H9 (cell line): ENCODE measurements around the gene ZNF416. TPM values are rescaled to one million over a fixed set of nuclear protein-coding genes. Genes with fewer than 3 reads are reported as not detected.

Experiments used
- DNase-seq: peaks from one replicate; pipeline ENCODE4 v3.0.0-alpha.2; 2017
- H2AFZ ChIP-seq: one replicate; pipeline ENCODE4 v1.6.1; 2013; ENCODE audit warnings: mild to moderate bottlenecking, low read length, control low read depth, moderate library complexity
- H2AK5ac ChIP-seq: 2 replicates; pipeline ENCODE4 v1.6.1; 2013; ENCODE audit warnings: low read length, control low read depth, mixed read lengths; ENCODE audit not compliant: insufficient read length
- H2BK120ac ChIP-seq: one replicate; pipeline ENCODE4 v1.6.1; 2013; ENCODE audit warnings: low read depth, mild to moderate bottlenecking, low read length, control low read depth, inconsistent platforms; ENCODE audit not compliant: poor library complexity, severe bottlenecking
- H2BK12ac ChIP-seq: 2 replicates; pipeline ENCODE4 v1.6.1; 2013; ENCODE audit warnings: low read length, control low read depth, mixed read lengths, low read depth; ENCODE audit not compliant: insufficient read length
- H2BK15ac ChIP-seq: 2 replicates; pipeline ENCODE4 v1.6.1; 2013; ENCODE audit warnings: low read depth, low read length, control low read depth
- H2BK20ac ChIP-seq: one replicate; pipeline ENCODE4 v1.6.1; 2013; ENCODE audit warnings: low read depth, mild to moderate bottlenecking, low read length, control low read depth, inconsistent platforms; ENCODE audit not compliant: poor library complexity, severe bottlenecking
- H2BK5ac ChIP-seq: 2 replicates; pipeline ENCODE4 v1.6.1; 2013; ENCODE audit warnings: low read length, control low read depth, mixed read lengths; ENCODE audit not compliant: insufficient read length
- H3K14ac ChIP-seq: 2 replicates; pipeline ENCODE4 v1.6.1; 2013; ENCODE audit warnings: low read length, control low read depth; ENCODE audit not compliant: insufficient read depth
- H3K18ac ChIP-seq: 2 replicates; pipeline ENCODE4 v1.6.1; 2013; ENCODE audit warnings: low read depth, mild to moderate bottlenecking, mixed read lengths, low read length, control low read depth; ENCODE audit not compliant: insufficient read length
- H3K23ac ChIP-seq: 2 replicates; pipeline ENCODE4 v1.6.1; 2013; ENCODE audit warnings: low read length, control low read depth, mixed read lengths, low read depth; ENCODE audit not compliant: insufficient read length
- H3K23me2 ChIP-seq: 2 replicates; pipeline ENCODE4 v1.6.1; 2013; ENCODE audit warnings: low read depth, mild to moderate bottlenecking, mixed read lengths, low read length, control low read depth; ENCODE audit not compliant: insufficient read length, poor library complexity, severe bottlenecking
- H3K27ac ChIP-seq: 2 replicates; pipeline ENCODE4 v1.5.1; 2013; ENCODE audit warnings: low read length, control low read depth, mixed read lengths, low read depth; ENCODE audit not compliant: insufficient read length
- H3K27me3 ChIP-seq: 2 replicates; pipeline ENCODE4 v1.6.1; 2013; ENCODE audit warnings: low read length, control low read depth, inconsistent platforms; ENCODE audit not compliant: insufficient read depth
- H3K4ac ChIP-seq: 2 replicates; pipeline ENCODE4 v1.6.1; 2013; ENCODE audit warnings: low read depth, mild to moderate bottlenecking, control low read depth, inconsistent platforms, low read length, moderate library complexity
- H3K4me1 ChIP-seq: 2 replicates; pipeline ENCODE4 v1.6.1; 2013; ENCODE audit warnings: low read length, control low read depth, inconsistent platforms; ENCODE audit not compliant: insufficient read depth
- H3K4me2 ChIP-seq: 2 replicates; pipeline ENCODE4 v1.6.1; 2013; ENCODE audit warnings: low read length, control low read depth, mixed read lengths; ENCODE audit not compliant: insufficient read length, insufficient read depth
- H3K56ac ChIP-seq: 2 replicates; pipeline ENCODE4 v1.6.1; 2013; ENCODE audit warnings: low read depth, mild to moderate bottlenecking, mixed read lengths, low read length, control low read depth; ENCODE audit not compliant: insufficient read length
- H3K79me1 ChIP-seq: 2 replicates; pipeline ENCODE4 v1.6.1; 2013; ENCODE audit warnings: low read depth, mild to moderate bottlenecking, moderate library complexity, low read length, control low read depth, inconsistent platforms; ENCODE audit not compliant: insufficient read depth, poor library complexity, severe bottlenecking
- H3K79me2 ChIP-seq: 2 replicates; pipeline ENCODE4 v1.6.1; 2013; ENCODE audit warnings: low read length, control low read depth, inconsistent platforms; ENCODE audit not compliant: insufficient read depth
- H3K9ac ChIP-seq: 2 replicates; pipeline ENCODE4 v1.6.1; 2013; ENCODE audit warnings: low read length, control low read depth, mixed read lengths; ENCODE audit not compliant: insufficient read length; ENCODE audit errors: extremely low read depth
- H3K9me3 ChIP-seq: one replicate; pipeline ENCODE4 v1.6.1; 2013; ENCODE audit warnings: low read depth, low read length, inconsistent platforms; ENCODE audit not compliant: control insufficient read depth
- H3T11ph ChIP-seq: one replicate; pipeline ENCODE4 v1.6.1; 2013; ENCODE audit warnings: mild to moderate bottlenecking, low read length, control low read depth, inconsistent platforms
- H4K20me1 ChIP-seq: one replicate; pipeline ENCODE4 v1.6.1; 2013; ENCODE audit not compliant: control insufficient read depth, insufficient read length, insufficient read depth
- H4K5ac ChIP-seq: 2 replicates; pipeline ENCODE4 v1.6.1; 2013; ENCODE audit warnings: low read depth, mild to moderate bottlenecking, mixed read lengths, low read length, control low read depth; ENCODE audit not compliant: insufficient read length
- H4K8ac ChIP-seq: replicated peaks from 2 replicates; pipeline ENCODE4 v1.6.1; 2013; ENCODE audit warnings: low read length, control low read depth, mixed read lengths, low read depth; ENCODE audit not compliant: insufficient read length
- H4K91ac ChIP-seq: 2 replicates; pipeline ENCODE4 v1.6.1; 2013; ENCODE audit warnings: low read depth, mild to moderate bottlenecking, moderate library complexity, mixed read lengths, low read length, control low read depth; ENCODE audit not compliant: insufficient read length
- H3K27ac Mint-ChIP-seq, 3 experiments: 2 replicates in 2 of 3; 3 replicates in 1 of 3; pipeline ENCODE4 v1.8.0; 2020 to 2021; ENCODE audit warnings: mixed read lengths in 3 of 3, mild to moderate bottlenecking in 1 of 3, moderate library complexity in 1 of 3
- H3K27me3 Mint-ChIP-seq: 2 replicates; pipeline ENCODE4 v1.8.0; 2021; ENCODE audit warnings: low read depth, mild to moderate bottlenecking, moderate library complexity, mixed read lengths
- H3K36me3 Mint-ChIP-seq, 3 experiments: 2 replicates in 2 of 3; 3 replicates in 1 of 3; pipeline ENCODE4 v1.8.0; 2020 to 2021; ENCODE audit warnings: low read depth in 3 of 3, mixed read lengths in 3 of 3; ENCODE audit not compliant: insufficient read depth in 1 of 3
- H3K4me1 Mint-ChIP-seq, 2 experiments: 2 replicates each; pipeline ENCODE4 v1.8.0; 2020; ENCODE audit warnings: mixed read lengths in 2 of 2
- H3K4me3 Mint-ChIP-seq, 2 experiments: 2 replicates in 1 of 2; 3 replicates in 1 of 2; pipeline ENCODE4 v1.8.0; 2020 to 2021; ENCODE audit warnings: mild to moderate bottlenecking in 2 of 2, mixed read lengths in 2 of 2, moderate library complexity in 1 of 2
- H3K9me3 Mint-ChIP-seq, 2 experiments: 2 replicates in 1 of 2; 3 replicates in 1 of 2; pipeline ENCODE4 v1.8.0; 2020; ENCODE audit warnings: mild to moderate bottlenecking in 2 of 2, mixed read lengths in 2 of 2, moderate library complexity in 1 of 2
- WGBS: extraction: QIAGEN DNeasy Blood & Tissue Kit; methylation state at CpG from one replicate; pipeline ENCODE4 v1.1.7; 2013; ENCODE audit warnings: missing lambda C conversion rate, low lambda C conversion rate, mixed read lengths; ENCODE audit not compliant: insufficient read length; ENCODE audit errors: extremely low coverage; 5-methylcytosine and 5-hydroxymethylcytosine counted together
- total RNA-seq: library from RNA; stranded (reverse); gene quantifications from 2 replicates; pipeline ENCODE4 v1.2.1, GENCODE V29; 2021
- TF ChIP-seq, protein P1 (sequence below): fragments of 200-600 bp; sonication (generic); conservative IDR thresholded peaks from 3 replicates; pipeline ENCODE4 v1.8.0; 2021; ENCODE audit warnings: antibody characterized with exemption, mild to moderate bottlenecking

ZNF416 gene
- total RNA-seq, 1 experiment from 2014 or later, result 10.9 TPM

DNA sequence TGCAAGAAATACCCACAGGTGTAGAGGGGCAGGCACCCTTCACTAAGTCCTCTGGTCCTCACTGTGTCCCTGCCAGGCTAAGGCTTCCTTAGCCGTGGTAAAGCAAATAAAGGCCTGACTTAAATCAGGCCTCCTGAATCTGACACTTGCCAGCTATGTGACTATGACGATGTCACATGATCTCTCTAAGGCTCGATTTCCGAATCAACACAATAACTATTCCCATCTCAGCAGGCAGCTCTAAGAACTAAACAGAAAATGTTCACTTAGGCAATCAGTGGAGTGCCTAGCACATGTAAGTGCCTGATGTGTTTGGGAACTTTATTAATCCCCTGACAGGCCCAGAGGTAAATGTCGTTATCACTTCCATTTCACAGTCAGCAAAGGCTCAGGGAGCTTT is 21.1 kb downstream of the ZNF416 start:
- H3K4me2 ChIP-seq, result no peak overlapping the region
- H3K4me1 Mint-ChIP-seq, result peaks cover 10 to 12% of the 10 kb centered on the region in 2 experiments
- H2AK5ac ChIP-seq, result no peak overlapping the region
- DNase-seq, result no peak
- TF ChIP-seq, protein P1, sequence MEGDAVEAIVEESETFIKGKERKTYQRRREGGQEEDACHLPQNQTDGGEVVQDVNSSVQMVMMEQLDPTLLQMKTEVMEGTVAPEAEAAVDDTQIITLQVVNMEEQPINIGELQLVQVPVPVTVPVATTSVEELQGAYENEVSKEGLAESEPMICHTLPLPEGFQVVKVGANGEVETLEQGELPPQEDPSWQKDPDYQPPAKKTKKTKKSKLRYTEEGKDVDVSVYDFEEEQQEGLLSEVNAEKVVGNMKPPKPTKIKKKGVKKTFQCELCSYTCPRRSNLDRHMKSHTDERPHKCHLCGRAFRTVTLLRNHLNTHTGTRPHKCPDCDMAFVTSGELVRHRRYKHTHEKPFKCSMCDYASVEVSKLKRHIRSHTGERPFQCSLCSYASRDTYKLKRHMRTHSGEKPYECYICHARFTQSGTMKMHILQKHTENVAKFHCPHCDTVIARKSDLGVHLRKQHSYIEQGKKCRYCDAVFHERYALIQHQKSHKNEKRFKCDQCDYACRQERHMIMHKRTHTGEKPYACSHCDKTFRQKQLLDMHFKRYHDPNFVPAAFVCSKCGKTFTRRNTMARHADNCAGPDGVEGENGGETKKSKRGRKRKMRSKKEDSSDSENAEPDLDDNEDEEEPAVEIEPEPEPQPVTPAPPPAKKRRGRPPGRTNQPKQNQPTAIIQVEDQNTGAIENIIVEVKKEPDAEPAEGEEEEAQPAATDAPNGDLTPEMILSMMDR, result no peak
- no peak overlapping the region for H2BK12ac ChIP-seq
- H3K27me3 Mint-ChIP-seq, result peaks cover 7% of the 10 kb centered on the region; the same call in 1 of the 2 replicates
- H4K91ac ChIP-seq, result no peak overlapping the region
- H3K4ac ChIP-seq, result no peak overlapping the region
- no peak overlapping the region for H3K9ac ChIP-seq
- WGBS, result no CpG with 5 or more reads among the region's 5 CpGs
- H2BK120ac ChIP-seq, result no peak overlapping the region
- H3K14ac ChIP-seq, result no peak overlapping the region
- H3K27ac Mint-ChIP-seq, result no peak overlapping the region
- H3K23me2 ChIP-seq, result peaks cover 5% of the 10 kb centered on the region
- no peak overlapping the region for H4K8ac ChIP-seq
- H2BK5ac ChIP-seq, result no peak overlapping the region
- no peaks in the 10 kb centered on the region for H3K4me1 ChIP-seq
- H3K9me3 Mint-ChIP-seq, result peaks cover 29 to 41% of the 10 kb centered on the region in 2 experiments
- no peak overlapping the region for H3T11ph ChIP-seq
- peaks cover 51 to 68% (median 55%) of the 10 kb centered on the region in 3 experiments for H3K36me3 Mint-ChIP-seq
- no peak overlapping the region for H3K27ac ChIP-seq
- no peak overlapping the region for H2AFZ ChIP-seq
- no peaks in the 10 kb centered on the region for H4K20me1 ChIP-seq
- H2BK20ac ChIP-seq, result no peak overlapping the region
- H3K79me2 ChIP-seq, result peaks cover 6% of the 10 kb centered on the region
- H2BK15ac ChIP-seq, result no peak overlapping the region
- H3K4me3 Mint-ChIP-seq, result peak overlapping the region; percentile 89 to 98; a peak in 4 of 5 replicates
- no peak overlapping the region for H3K56ac ChIP-seq
- H4K5ac ChIP-seq, result no peak overlapping the region
- H3K79me1 ChIP-seq, result no peaks in the 10 kb centered on the region
- H3K23ac ChIP-seq, result no peak overlapping the region
- H3K18ac ChIP-seq, result no peak overlapping the region
- no peaks in the 10 kb centered on the region for H3K27me3 ChIP-seq
- no peaks in the 10 kb centered on the region for H3K9me3 ChIP-seq
